Liver (tissue), 3 donors: ENCODE measurements around the gene TUBB4B.

Experiments
- ATF3 ChIP-seq: IDR thresholded peaks from 2 replicates; pipeline ENCODE4 v1.6.1; 2016; ENCODE audit warnings: antibody characterized with exemption
- CTCF ChIP-seq: fragments of 150-350 bp; IDR thresholded peaks from 2 replicates; pipeline ENCODE4 v1.5.1; 2017; ENCODE audit warnings: improper control_type of control experiment, low read depth, low read length; ENCODE audit not compliant: missing input control
- FOXA1 ChIP-seq: IDR thresholded peaks from 2 replicates; pipeline ENCODE4 v1.6.1; 2016; ENCODE audit warnings: antibody characterized with exemption
- SP1 ChIP-seq: IDR thresholded peaks from 2 replicates; pipeline ENCODE4 v1.6.1; 2018; ENCODE audit warnings: antibody characterized with exemption, mild to moderate bottlenecking
- donor health status: healthy.
- donor health status: healthy.

- TF ChIP-seq CTCF (no peak), FOXA1 (no peak), ATF3 (no peak), SP1 (no peak)
Observed at GRCh38 chr9:137254624-137255447, 13.7 kb downstream of the TUBB4B start, which contains the start of gene NELFB.
